Right hindlimb (tissue), 1 donor: Measurements from ENCODE around the gene FER.
"Not testable (repeated sequence)": the region's sequence is repeated elsewhere in the genome, so short reads cannot be mapped to it uniquely, and the experiment has no call there.

Source experiments
- DNase-seq: peaks from one replicate; pipeline ENCODE4 v3.0.0-alpha.2; 2018

Gene FER

GRCh38 chr5:109141222-109142200 is 393.8 kb downstream of the FER start:
- DNase-seq, result no peak

DNA sequence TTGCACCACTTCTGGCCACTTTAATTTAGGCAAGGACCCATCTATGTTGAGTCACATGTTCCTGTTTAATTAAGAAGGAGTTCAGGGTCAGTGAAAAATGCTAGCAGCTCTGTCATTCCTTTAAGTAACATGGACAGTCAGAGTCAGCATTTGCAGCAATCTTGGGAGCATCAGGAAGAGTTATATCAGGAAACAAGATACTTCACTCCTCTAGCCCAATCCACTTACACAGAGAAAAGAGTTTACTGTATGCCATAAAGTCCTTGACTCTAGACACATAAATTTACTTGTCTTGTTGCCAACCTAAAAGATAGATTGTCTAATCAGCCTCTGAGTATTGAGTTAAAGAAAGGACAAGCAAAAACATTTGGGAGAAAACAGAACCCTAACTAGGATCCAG is 395.3 kb downstream of the FER start:
- no peak for DNase-seq

DNA sequence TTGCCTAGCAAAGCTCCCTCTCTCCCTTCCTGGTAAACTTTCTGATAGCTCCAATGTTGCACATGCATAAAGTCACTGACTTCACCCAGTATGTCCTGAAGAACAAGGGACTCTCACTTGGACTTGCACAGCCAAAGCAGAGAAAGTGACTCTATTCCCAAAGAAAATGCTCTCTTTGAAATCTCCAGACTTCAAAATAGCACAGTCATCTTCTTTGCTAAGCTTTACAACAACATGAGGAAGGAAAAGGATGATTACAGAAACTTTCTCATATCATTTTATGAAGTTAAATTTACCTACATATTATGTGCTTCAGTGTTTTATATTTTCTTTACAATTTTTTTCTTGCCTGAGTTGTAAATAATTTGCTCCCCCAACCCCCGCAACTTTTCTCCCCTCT is 397.4 kb downstream of the FER start:
- DNase-seq, result no peak

DNA sequence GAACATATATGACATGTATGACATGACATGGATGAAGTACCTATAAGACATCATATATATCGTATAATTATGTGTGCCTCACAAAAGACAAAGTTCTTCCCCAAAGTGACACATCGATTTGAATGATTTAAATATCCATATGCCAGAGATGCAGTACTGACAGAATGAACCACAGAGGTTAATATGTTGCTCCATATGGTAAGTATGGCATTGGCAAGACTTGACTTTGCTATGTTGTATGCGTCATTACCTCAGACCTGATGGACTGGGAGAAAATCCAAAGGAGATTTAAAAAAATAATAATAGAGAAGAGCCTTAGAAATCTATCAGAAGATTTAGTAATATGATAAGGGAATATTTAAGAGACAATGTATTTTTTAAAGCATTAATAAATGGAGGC is 398.9 kb downstream of the FER start:
- DNase-seq, result no peak

GRCh38 chr5:109152565-109152964 is 404.9 kb downstream of the FER start:
- DNase-seq, result no peak

DNA sequence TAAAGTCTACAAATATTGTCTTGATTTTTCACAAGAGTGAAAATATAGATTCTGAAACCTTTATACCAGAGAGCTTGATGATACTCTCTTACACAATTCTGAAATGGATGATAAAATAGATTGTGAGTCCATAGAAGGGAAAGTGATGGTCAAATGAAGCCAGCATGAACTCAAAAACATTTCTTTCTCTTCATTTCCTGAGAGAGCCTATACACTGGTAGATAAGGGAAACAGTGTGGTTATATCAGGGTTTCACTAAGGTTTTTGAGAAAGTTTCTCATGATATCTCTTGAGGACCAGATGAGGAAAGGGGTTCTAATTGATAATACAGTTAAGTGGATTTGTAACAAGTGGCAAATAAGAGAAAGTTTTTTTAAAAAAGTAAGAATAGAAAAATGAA is 407.9 kb downstream of the FER start:
- DNase-seq, result no peak

- no peak for DNase-seq
Observed at GRCh38 chr5:109156885-109157284, 409.2 kb downstream of the FER start.

DNA sequence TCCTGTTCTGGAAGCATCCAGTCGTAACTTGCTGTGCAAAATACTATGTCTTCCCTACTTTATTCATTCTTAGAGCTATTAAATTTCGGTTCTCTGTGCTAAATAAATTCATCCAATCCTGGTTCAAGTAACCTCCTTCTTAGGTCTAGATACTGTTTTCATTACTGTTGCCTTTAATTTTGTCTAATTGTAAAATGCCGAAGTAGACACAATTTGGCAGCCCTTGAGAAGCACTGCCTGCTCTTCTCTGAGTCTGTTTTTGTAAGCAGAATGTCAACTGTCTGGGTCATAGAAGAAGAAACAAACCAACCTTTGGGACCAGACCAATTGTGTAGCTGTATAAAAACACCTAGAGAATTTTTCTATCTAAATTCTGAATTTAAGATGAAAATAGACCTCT is 412.8 kb downstream of the FER start:
- DNase-seq, result no peak

DNA sequence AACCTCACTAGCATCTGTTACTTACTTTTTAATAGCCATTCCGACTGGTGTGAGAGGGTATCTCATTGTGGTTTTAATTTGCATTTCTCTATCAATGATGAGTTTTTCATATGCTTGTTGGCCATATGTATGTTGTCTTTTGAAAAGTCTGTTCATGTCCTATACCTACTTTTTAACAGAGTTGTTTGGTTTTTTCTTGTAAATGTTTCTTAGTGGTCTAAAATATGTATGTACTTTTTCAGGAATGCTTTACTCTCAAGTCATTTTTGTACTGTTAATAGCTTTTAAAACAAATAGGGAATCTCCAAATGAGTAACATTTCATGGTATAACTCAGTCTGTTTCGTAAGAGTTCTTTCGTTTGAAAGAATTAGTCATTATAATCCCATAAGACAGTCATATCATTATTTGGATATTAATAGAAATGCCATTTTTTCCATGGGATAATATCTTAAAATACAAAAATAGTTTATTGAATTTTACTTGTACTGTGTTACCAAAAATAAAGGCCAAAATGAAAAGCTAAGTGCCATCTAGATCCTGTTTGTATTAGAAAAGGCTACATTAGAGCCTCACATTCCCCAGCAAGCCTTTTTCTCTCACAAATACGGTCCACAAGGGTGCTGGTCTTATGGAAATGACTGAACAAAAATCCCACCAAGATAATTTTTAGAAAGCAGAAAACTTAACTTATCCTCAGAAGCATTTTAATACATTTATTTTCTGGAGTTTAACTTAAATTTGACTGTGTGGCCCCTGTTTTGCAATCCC is 414.4 kb downstream of the FER start:
- DNase-seq, result no peak

DNA sequence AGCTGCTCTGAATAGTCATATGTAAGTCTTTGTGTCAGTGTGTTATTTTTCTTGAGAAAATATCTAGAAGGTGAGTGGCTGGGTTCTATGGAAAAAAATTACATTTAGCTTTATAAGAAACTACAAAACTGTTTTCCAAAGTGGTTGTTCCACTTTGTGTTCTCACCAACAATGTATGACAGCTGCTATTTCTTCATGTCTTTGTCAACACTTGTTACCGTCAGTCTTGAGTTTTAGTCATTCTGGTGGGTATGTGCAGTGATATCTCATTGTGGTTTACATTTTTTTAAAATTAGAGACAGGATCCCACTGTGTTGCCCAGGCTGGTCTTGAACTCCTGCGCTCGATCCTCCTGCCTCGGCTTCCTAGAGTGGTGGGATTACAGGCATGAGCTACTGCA is 415.6 kb downstream of the FER start:
- no peak for DNase-seq

DNA sequence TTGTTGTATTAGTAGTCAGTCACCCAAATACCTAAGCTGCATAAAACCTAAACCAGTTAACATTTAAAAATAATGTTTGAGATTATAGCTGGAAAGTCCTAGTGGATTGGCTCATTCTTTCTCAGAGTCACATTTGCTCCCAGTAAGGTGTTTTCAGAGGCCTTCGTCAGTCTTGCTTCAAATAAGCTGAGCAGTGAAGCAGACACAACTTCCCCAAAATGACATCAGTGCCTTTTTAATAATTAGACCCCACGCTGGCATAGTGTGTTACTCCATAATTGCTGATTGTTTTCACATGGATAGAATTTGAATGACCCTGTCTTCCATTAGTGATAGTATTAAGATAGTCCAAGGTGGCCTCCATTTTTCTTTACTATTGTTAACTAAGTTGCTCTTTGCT is 416.3 kb downstream of the FER start:
- no peak for DNase-seq

- no peak for DNase-seq
Observed at GRCh38 chr5:109167586-109167985, 419.9 kb downstream of the FER start.

GRCh38 chr5:109168151-109168550 is 420.5 kb downstream of the FER start:
- DNase-seq, result no peak

DNA sequence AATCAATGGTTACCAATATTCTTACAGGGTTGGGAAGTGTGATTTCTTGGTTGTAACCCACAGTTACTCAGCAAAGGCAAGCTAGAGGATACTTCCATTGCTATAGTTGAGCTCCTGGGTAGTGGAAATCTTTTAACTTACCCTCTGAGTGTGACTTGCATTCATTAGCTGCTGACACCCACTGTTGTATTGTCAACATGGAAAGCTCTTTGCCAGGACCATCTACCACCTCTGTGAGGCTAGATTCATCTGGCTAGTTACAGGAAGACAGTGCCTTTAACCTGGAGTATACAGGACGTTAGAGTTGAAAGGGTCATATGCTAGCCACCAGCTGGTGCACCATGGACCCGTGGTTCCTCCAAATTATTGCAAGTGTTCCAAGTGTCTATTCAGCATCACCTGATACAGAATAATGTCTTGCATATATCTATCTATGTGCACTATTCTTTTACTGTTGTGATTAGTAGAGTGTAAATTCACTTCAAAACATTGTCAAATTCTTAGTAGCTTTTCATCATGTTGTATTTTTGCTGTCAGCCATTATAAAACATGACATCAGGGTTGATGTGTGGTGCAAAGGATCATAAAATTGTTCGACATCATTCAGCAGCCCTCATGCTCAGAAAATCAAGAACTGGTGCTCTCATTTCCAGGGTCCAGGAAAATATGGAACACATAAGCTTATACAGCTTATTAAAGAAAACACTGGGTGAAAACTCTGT is 423.1 kb downstream of the FER start:
- DNase-seq, result no peak

DNA sequence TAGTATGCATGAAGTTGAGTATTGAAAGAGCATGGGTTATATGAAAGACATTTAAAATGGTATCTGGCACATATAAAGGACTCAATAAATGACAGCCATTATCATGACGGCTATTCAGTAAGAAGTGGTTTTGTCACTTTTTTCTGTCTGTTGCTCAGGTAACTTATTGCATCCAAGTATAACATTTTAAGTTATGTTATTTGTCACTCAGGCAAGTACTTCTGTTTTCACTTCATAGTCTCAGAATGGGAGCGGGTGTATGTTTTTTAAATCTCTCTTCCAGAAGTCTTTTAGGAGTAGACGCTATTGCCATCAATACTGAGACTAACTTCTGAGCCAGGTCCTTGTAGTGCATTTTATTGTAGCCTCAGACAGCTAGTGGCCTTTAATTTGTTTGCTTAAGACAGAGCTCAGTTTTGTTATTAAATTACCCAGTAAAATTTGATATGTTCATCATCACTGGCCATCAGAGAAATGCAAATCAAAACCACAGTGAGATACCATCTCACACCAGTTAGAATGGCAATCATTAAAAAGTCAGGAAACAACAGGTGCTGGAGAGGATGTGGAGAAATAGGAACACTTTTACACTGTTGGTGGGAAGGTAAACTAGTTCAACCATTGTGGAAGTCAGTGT is 423.9 kb downstream of the FER start:
- not testable (repeated sequence) for DNase-seq

DNA sequence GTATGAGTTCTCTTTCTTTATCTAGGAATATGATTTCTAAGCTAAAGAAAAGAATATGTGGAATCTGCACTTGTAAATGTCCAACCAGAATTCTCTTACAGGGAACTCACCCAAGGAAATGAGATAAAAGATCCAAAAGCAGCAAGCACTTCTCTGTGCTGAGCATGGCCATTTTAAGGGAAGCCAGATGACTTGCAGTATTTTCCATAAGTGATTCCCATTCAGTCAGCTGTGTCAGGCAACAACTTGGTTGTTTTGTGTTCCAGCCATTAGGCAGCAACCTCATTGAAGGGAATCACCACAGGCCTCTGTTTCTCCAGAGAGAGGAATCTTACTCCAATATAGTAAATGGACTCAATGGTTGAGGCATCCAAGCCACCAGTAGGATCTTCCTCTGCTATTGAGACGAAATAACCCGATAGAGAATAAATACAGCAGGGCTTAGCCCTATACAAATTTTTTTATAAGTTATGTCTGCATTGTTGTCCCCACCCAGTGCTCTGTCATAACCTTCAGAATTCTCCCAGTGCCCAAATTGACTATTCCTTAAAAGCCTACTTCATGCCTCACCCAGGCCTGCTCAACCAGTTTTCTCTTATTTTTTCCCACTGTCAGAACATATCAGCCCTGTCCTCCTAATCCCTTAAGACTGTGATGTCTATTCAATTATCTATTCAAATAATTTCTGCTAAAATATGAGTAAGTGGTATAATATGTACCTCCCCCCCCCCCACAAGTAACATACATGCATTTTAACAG is 425.5 kb downstream of the FER start:
- no peak for DNase-seq

DNA sequence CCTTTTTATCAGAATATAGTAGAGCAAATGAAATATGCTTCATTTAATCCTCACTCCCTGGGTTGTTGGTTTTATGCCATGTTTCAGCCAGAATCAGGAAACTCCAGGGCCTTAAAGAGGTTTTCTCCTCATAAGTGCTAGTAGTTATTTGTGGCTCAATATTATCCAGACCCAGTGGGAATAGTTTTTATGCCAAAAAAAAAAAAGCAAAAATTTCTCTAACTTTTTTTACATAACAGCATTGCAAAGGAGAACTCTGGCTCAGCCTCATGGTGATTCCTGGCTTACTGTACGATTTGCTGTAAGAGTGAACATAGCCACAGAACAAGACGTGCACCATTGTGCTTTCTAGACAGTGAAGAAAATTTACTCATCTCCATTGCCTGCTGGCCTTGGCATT is 429.5 kb downstream of the FER start:
- DNase-seq, result peak; percentile 30

DNA sequence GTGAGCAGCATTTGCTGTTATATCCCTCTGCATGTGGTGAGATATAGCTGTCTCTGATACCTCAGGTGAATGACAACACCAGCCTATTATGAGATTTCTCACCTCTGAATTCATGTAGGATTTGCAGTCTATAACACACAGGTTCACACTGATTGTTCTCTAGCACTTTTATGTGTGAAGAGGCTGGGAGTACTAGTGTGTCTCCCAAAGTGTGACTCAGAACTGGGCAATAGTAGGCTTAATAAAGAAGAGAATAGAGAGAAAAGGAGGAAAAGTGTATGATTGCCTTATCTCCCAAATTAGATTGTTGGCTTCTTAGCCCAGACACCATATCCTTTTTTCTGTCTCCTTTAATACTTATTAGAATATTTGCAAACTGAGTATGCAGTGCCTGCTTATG is 430.1 kb downstream of the FER start:
- DNase-seq, result no peak

- DNase-seq, result no peak
Observed at GRCh38 chr5:109180668-109181067, 433.0 kb downstream of the FER start.

- DNase-seq, result no peak
Observed at GRCh38 chr5:109186759-109187158, 439.1 kb downstream of the FER start.

DNA sequence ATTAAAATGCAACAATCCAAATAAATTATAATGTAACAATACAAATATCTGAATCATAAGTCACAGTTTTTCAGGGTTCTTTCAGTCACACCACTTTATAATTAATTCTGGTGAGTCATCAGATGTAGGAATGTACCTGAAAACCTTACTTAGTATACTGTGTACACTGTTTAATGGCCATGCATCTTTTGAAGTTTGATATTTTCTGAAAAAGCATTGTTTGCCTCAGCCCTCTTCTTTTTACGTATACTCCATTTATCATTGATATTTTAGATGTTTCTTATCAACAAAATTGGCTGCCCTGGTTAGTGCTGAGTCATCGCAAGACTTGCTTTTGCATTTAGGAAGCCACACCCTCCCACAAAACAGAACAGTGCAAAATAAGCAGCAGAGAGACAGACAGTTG is 443.5 kb downstream of the FER start:
- no peak for DNase-seq

GRCh38 chr5:109192027-109192426 is 444.3 kb downstream of the FER start:
- no peak for DNase-seq
